GM10248 (cell line): ENCODE measurements around the gene ADCY6.

Experiments
- CTCF ChIA-PET: fragments of 300-600 bp; sonication (Branson Sonifier 250); formaldehyde crosslinking; extraction: SDS; loops from one replicate; lab custom pipeline; 2021; ENCODE audit warnings: antibody characterized with exemption; lab: Yijun Ruan, JAX
- POLR2A ChIA-PET: fragments of 350-650 bp; sonication (Branson Sonifier 250); formaldehyde crosslinking; extraction: SDS; loops from one replicate; lab custom pipeline; 2020; ENCODE audit warnings: antibody characterized with exemption; lab: Yijun Ruan, JAX
- DNase-seq: peaks from one replicate; pipeline ENCODE4 v3.0.0; 2012; ENCODE audit errors: extremely low spot score
- TF ChIP-seq, protein P1 (sequence below): IDR thresholded peaks from 2 replicates; pipeline ENCODE4 v1.5.1; 2012; ENCODE audit warnings: mild to moderate bottlenecking, low read depth; ENCODE audit errors: extremely low read depth, missing control alignments, control extremely low read depth

Gene ADCY6

DNA sequence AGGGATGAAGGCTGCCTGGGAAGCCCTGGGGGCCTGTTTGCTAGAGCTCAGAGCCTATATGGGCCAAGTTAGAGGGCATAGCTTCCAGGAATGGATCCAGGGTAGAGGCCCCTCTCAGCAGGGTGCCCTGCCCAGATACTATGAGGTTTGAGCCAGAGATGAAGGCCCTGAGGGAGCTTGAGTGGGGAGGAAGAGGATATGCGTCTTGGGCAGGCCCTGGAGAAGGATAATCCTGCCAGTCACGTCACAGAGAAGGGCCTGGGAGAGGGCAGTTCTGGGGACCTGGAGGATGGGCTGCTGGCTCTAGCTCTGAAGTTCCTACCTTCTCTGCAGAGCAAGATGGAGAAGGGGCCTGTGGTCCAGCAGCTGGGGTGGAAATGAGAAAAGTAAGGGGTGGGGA lies 23.5 kb upstream of the ADCY6 start:
- ChIA-PET CTCF (interaction anchor here (0.8 to 3.7 kb wide), 6 partner anchors 14 to 176 kb away, joined by 3 to 30 read pairs (median 6); no protein-coding TSS in a partner anchor), POLR2A (interaction anchor here (0.6 kb wide), 1 partner anchor 40 kb away, joined by 7 read pairs; the partner anchor contains the start of gene DDX23)

DNA sequence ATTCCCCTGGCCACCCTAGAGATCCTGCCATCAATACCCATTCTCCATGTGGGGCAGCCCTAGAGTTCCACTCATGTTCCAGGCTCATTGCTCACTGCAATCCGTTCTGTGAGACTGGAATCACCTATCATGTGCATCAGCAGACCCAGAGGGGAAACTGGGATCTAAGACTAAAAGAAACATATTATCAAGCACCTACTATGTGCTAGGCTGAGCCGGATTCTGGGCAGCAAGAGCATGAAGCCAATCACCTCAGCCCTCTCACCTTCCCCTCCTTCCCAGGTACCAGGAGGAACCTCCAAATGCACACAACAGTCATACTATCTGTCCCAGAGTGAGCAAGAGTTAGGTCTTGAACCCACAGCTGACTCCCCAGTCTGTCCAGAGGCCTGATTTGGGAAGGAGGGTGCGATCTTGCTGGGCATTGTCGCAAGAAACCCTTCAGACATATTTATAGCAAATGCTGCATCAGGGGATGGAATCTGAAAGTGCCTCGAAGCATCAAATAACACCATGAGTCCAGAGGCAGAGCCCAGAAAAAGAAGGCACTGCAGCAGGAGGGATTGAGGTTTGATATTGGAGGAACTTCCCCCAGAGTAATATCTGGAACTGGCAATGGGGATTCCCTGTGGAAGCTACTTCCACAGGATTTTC lies 22.7 kb upstream of the ADCY6 start:
- ChIA-PET CTCF (interaction anchor here (0.8 to 3.7 kb wide), 7 partner anchors 10 to 58 kb away, joined by 3 to 30 read pairs (median 6); no protein-coding TSS in a partner anchor), POLR2A (interaction anchor here (0.6 kb wide), 1 partner anchor 41 kb away, joined by 7 read pairs; the partner anchor contains the start of gene DDX23)
- TF ChIP-seq, protein P1, sequence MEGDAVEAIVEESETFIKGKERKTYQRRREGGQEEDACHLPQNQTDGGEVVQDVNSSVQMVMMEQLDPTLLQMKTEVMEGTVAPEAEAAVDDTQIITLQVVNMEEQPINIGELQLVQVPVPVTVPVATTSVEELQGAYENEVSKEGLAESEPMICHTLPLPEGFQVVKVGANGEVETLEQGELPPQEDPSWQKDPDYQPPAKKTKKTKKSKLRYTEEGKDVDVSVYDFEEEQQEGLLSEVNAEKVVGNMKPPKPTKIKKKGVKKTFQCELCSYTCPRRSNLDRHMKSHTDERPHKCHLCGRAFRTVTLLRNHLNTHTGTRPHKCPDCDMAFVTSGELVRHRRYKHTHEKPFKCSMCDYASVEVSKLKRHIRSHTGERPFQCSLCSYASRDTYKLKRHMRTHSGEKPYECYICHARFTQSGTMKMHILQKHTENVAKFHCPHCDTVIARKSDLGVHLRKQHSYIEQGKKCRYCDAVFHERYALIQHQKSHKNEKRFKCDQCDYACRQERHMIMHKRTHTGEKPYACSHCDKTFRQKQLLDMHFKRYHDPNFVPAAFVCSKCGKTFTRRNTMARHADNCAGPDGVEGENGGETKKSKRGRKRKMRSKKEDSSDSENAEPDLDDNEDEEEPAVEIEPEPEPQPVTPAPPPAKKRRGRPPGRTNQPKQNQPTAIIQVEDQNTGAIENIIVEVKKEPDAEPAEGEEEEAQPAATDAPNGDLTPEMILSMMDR, result no peak
- no peak for DNase-seq

More for the DNA sequence above, 23.5 kb upstream of the ADCY6 start:
- TF ChIP-seq, protein P1, result no peak
- DNase-seq, result no peak

DNA sequence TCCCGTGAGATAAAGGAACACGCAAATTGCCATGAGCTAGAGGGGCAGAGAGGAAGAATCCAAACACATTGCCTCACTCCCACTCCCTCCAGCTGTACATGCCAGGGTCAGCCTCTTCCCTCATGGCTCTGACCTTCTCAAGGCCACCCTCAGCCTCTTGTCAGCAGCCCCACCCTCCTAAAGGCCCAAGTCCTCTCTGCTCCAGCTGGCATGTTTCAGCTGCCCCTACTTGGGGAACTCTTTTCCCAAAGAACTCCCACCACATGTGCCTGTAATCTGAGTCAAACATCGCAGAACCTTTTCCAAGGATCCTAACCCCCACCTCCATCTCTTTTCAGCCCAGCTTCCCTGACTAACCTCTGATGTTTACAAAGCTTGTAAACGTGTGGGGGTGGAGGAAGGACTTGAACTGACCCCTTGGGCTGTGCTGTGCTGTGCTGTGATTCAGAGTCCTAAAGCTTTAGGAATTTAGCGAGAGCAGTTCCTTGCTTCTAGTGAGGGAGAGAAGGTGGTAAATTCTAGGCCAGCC lies 22.1 kb upstream of the ADCY6 start:
- ChIA-PET POLR2A (no interaction called here), CTCF (interaction anchor here (0.8 to 2.5 kb wide), 4 partner anchors 10 to 58 kb away, joined by 3 to 9 read pairs (median 4); no protein-coding TSS in a partner anchor)
- TF ChIP-seq, protein P1, result no peak
- no peak for DNase-seq

DNA sequence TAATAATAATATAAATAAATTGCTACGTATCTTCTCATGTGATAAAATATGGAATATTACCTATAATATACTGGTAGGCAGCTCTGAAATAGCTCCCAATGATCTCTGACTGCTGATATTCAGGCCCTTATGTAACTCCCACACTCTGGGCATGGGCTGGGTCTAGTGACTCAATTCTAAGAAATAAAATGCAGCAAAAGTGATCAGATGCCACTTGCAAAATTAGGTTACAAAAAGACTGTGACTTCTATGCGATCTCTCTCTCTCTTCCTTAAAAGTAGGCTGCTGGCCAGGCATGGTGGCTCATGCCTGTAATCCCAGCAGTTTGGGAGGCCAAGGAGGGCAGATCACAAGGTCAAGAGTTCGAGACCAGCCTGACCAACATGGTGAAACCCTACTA lies 19.1 kb upstream of the ADCY6 start:
- CTCF ChIA-PET, result interaction anchor here (0.8 to 1.7 kb wide), 4 partner anchors 11 to 55 kb away, joined by 3 to 4 read pairs (median 4); no protein-coding TSS in a partner anchor
- DNase-seq, result no peak
- TF ChIP-seq, protein P1, result no peak
- POLR2A ChIA-PET, result no interaction called here

DNA sequence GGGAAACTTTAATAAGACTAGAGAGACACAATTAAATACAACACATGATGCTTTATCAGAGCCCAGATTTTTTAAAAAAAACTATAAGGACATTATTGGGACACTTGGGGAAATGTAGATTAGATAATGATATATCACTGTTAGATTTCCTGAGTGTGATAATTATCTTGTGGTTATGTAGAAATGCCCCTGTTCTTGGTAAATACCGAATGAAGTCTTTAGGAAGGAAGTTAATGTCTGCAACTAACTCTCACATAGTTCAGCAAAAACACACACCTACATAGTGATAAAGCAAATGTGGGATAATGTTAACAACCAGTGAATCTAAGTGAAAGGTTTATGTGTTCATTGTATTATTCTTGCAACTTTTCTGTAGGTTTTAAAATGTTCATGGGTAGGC lies 14.8 kb upstream of the ADCY6 start:
- ChIA-PET POLR2A (no interaction called here), CTCF (interaction anchor here (1.1 to 4.7 kb wide), 3 partner anchors 8 to 51 kb away, joined by 7 to 28 read pairs (median 19); no protein-coding TSS in a partner anchor)
- no peak for DNase-seq
- TF ChIP-seq, protein P1, result no peak

DNA sequence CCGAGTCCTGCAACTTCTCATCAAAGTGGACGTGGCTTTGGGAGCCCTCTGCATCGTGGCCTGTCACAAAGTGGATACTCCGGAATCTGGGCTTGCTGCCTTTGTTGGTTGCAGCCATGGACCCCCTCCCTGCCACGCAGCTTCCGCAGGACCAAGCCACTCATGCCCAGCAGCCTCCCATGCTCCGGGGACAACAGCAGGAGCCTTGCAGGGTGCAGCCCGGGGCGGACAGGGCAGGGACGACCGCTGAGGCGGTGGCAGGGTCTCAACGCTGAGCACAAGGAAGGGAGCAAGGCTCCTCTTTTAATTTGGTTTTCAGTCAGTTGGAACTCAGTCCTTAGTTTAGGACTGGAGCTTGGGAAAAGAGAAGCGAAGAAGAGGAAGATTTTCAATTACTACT lies 12.1 kb upstream of the ADCY6 start:
- CTCF ChIA-PET, result interaction anchor here (0.6 to 1.5 kb wide), 4 partner anchors 9 to 48 kb away, joined by 3 to 7 read pairs (median 3); no protein-coding TSS in a partner anchor
- DNase-seq, result no peak
- POLR2A ChIA-PET, result no interaction called here

More for the DNA sequence above, 12.1 kb upstream of the ADCY6 start:
- TF ChIP-seq, protein P1, result no peak
